Activated CD8-positive, alpha-beta memory T cell treated with anti-CD3 and anti-CD28 coated beads for 24 hours (primary cell): ENCODE data around the gene ANKRD26.
"Not testable (repeated sequence)": the region's sequence is repeated elsewhere in the genome, so short reads cannot be mapped to it uniquely, and the experiment has no call there.

Experiments
- DNase-seq: peaks from one replicate; pipeline ENCODE4 v3.0.0-alpha.2; 2020

The ANKRD26 gene

GRCh38 chr10:27099916-27100812 lies at the start of gene ANKRD26:
ANKRD26 (minus strand) TSS chr10:27100494; CDS start chr10:27100326, 168 bp downstream.
- peak; percentile 98 for DNase-seq

DNA sequence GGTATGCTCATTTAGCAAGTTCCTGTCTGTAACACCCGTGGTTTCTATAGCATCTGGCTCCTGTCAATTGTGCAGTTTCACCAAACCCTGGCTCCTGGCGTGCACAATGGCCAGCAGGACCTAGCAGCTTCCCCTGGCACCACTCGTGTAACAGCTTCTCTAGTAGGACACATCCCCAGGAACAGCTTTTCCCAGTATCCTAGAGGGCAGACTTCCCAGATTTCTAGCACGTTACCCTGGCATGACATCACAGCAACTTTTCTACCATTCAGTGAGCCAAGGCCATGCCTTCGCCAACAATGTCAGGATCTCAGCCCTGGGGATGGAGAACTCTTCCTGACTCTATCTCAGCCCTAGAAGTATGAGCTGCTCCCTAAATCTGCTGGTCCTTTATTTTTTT lies 47.4 kb upstream of the ANKRD26 start:
- DNase-seq = no peak

GRCh38 chr10:27145937-27146336 lies 45.6 kb upstream of the ANKRD26 start:
- no peak for DNase-seq

- no peak for DNase-seq
These were observed 43.4 kb upstream of the ANKRD26 start for GRCh38 chr10:27143686-27144085.

- DNase-seq = no peak
These were observed 38.0 kb upstream of the ANKRD26 start for GRCh38 chr10:27138277-27138676.

GRCh38 chr10:27134371-27134770 lies 34.1 kb upstream of the ANKRD26 start:
- no peak for DNase-seq

- DNase-seq = no peak
These were observed 7.9 kb upstream of the ANKRD26 start for GRCh38 chr10:27108165-27108564.

GRCh38 chr10:27104919-27105318 lies 4.6 kb upstream of the ANKRD26 start:
- DNase-seq = no peak

- no peak for DNase-seq
These were observed 586 bp upstream of the ANKRD26 start for GRCh38 chr10:27100813-27101347.

- DNase-seq = no peak
These were observed 846 bp downstream of the ANKRD26 start for GRCh38 chr10:27099448-27099847.

GRCh38 chr10:27088119-27089044 lies 11.9 kb downstream of the ANKRD26 start:
- no peak for DNase-seq

DNA sequence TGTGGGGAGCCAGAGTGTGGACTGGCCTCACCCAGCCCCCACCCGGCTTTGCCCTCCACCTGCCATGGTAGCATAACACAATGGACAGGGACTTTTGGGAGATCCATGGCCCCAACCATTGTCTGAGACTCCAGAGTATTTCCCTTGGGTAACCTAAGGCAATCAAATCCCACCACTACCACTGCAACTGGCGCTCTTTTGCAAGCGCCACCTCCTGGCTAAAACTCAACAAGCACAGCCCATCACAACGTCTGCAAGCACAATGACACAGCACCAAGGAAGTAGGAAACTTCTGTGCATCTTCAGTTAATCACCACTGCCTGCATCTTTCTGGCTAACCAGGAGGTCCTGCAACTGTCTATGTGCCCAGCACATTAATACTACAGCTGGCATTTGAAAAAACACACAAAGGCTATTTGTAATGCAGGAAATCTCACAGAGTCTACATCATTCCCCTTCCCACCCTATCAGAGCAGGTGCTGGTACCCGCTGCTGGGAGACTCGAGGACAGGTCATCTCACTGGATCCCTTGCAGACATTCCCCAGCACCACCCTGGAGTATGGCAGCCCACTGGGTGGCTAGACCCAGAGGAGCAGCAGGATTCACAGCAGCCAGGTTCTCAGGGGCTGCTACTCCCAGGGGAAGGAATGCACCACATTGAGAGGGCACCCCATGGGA lies 27.7 kb downstream of the ANKRD26 start:
- DNase-seq = no peak

GRCh38 chr10:27068217-27068891 lies 31.9 kb downstream of the ANKRD26 start:
- no peak for DNase-seq

- no peak for DNase-seq
These were observed 35.2 kb downstream of the ANKRD26 start for GRCh38 chr10:27065084-27065483.

- no peak for DNase-seq
These were observed 47.6 kb downstream of the ANKRD26 start for GRCh38 chr10:27052656-27053055.

DNA sequence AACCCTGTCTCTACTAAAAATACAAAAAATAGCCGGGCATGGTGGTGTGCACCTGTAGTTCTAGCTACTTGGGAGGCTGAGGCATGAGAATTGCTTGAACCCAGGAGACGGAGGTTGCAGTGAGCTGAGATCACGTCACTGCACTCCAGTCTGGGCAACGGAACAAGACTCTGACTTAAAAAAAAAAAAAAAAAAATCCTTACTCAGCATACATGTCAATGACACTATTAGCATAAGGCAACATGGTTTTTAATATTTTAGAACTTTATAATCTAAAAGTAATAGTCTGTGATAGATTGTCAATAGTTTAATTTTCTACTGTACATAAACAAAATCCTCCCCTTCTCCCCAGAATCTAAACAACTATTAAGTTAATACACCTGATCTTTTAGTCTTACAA lies 55.0 kb downstream of the ANKRD26 start:
- DNase-seq = not testable (repeated sequence)

- no peak for DNase-seq
These were observed 59.1 kb downstream of the ANKRD26 start for GRCh38 chr10:27041196-27041595.

GRCh38 chr10:27038168-27038567 lies 62.1 kb downstream of the ANKRD26 start:
- no peak for DNase-seq

- DNase-seq = no peak
These were observed 65.1 kb downstream of the ANKRD26 start for GRCh38 chr10:27035163-27035562.

DNA sequence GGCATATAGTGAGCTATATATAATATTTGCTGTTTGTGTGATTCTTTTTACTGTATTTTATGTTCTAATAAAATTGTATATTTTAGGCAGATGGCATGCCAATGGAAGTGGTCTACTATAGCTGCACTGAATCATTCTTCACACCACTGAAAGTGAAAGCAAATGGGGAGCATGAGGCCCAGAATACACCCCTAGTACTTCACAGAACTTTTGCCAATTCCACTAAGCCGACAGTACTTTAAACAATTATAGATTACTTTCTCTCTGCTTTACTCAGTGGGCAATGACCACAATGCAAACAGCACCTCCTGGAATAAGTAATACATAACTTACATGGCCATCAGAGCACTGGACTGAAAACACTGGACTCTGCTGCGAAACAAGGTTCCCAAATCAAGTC lies 70.2 kb downstream of the ANKRD26 start:
- no peak for DNase-seq

DNA sequence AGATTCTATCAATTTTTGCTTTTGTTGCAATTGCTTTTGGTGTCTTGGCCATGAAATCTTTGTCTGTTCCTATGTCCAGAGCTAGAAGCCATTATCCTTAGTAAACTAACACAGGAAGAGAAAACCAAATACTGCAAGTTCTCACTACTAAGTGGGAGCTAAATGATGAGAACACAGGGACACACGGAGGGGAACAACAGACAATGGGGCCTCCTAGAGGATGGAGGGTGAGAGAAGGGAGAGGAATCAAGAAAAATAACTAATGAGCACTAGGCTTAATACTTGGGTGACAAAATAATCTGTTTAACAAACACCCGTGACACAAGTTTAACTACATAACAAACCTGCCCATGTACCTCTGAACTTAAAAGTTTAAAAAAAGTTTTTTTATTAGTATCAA lies 78.2 kb downstream of the ANKRD26 start:
- DNase-seq = no peak

- DNase-seq = no peak
These were observed 80.1 kb downstream of the ANKRD26 start for GRCh38 chr10:27020243-27020642.
